Common myeloid progenitor, CD34-positive (primary cell): ENCODE results near the gene RBM7.

Experiments
- CTCF ChIA-PET: fragments of 350-600 bp; sonication (Branson Sonifier 250); formaldehyde crosslinking; loops from one replicate; lab custom pipeline; 2021; ENCODE audit warnings: antibody characterized with exemption; lab: Charles Lee
- POLR2A ChIA-PET: fragments of 350-600 bp; sonication (Branson Sonifier 250); formaldehyde crosslinking; loops from one replicate; lab custom pipeline; 2021; ENCODE audit warnings: antibody characterized with exemption; lab: Charles Lee
- DNase-seq, 3 donors: peaks; one replicate each; pipeline versions ENCODE4 v3.0.0 to v3.0.0-alpha.2; 2013
- H3K27ac ChIP-seq, 2 experiments: 1 replicate in 1 of 2; 2 replicates in 1 of 2; pipeline ENCODE4 v1.7.0; 2013; ENCODE audit warnings: inconsistent platforms in 2 of 2, low read length in 2 of 2, mild to moderate bottlenecking in 2 of 2, low read depth in 1 of 2, moderate library complexity in 1 of 2; ENCODE audit not compliant: severe bottlenecking in 2 of 2, insufficient read depth in 1 of 2, poor library complexity in 1 of 2
- H3K27me3 ChIP-seq, 5 experiments: replicated peaks in 2 of 5; 1 replicate in 3 of 5; 2 replicates in 2 of 5; pipeline versions ENCODE4 v1.6.1 to v1.7.0; 2013; ENCODE audit warnings: low read length in 4 of 5, mild to moderate bottlenecking in 2 of 5, moderate library complexity in 2 of 5, inconsistent platforms in 1 of 5; ENCODE audit not compliant: insufficient read depth in 5 of 5, control insufficient read depth in 4 of 5
- H3K36me3 ChIP-seq, 4 experiments: 1 replicate in 2 of 4; 2 replicates in 2 of 4; pipeline versions ENCODE4 v1.6.1 to v1.7.0; 2013; ENCODE audit warnings: low read length in 3 of 4, control low read depth in 1 of 4, mild to moderate bottlenecking in 1 of 4; ENCODE audit not compliant: control insufficient read depth in 4 of 4, insufficient read depth in 4 of 4
- H3K4me1 ChIP-seq, 4 experiments: 1 replicate in 3 of 4; 2 replicates in 1 of 4; pipeline versions ENCODE4 v1.6.1 to v1.7.1; 2013; ENCODE audit warnings: low read length in 3 of 4, mild to moderate bottlenecking in 3 of 4, control low read depth in 1 of 4, inconsistent platforms in 1 of 4, moderate library complexity in 1 of 4; ENCODE audit not compliant: control insufficient read depth in 4 of 4, insufficient read depth in 4 of 4; ENCODE audit errors: control extremely low read depth in 1 of 4
- H3K4me3 ChIP-seq, 7 experiments: 1 replicate in 4 of 7; 2 replicates in 3 of 7; pipeline versions ENCODE4 v1.5.1 to v1.7.0; 2013; ENCODE audit warnings: mild to moderate bottlenecking in 7 of 7, low read length in 6 of 7, moderate library complexity in 6 of 7, inconsistent platforms in 2 of 7, low read depth in 2 of 7, control low read depth in 1 of 7; ENCODE audit not compliant: insufficient read depth in 4 of 7, control insufficient read depth in 1 of 7; ENCODE audit errors: extremely low read depth in 1 of 7
- H3K9me3 ChIP-seq, 5 experiments: 1 replicate in 4 of 5; 2 replicates in 1 of 5; pipeline versions ENCODE4 v1.6.1 to v1.7.1; 2013; ENCODE audit warnings: low read length in 4 of 5, mild to moderate bottlenecking in 2 of 5, inconsistent platforms in 1 of 5, low read depth in 1 of 5, moderate library complexity in 1 of 5; ENCODE audit not compliant: control insufficient read depth in 4 of 5, insufficient read depth in 2 of 5; ENCODE audit errors: control extremely low read depth in 1 of 5
- WGBS: methylation state at CpG from one replicate; pipeline ENCODE4 v1.1.5; 2013; ENCODE audit not compliant: insufficient coverage; 5-methylcytosine and 5-hydroxymethylcytosine counted together

The RBM7 gene

GRCh38 chr11:114395736-114396135, 4.7 kb upstream of the RBM7 start:
- no peaks in the 10 kb centered on the region for H3K36me3 ChIP-seq
- 60% methylated on average over 1 of the region's 3 CpGs for WGBS
- ChIA-PET CTCF (interaction anchor here (0.9 to 1.0 kb wide), 2 partner anchors 22 to 55 kb away, joined by 3 to 4 read pairs; no protein-coding TSS in a partner anchor), POLR2A (no interaction called here)
- no peak overlapping the region for H3K4me3 ChIP-seq
- no peak overlapping the region for H3K27ac ChIP-seq
- peaks cover 11 to 30% (median 15%) of the 10 kb centered on the region in 4 experiments for H3K4me1 ChIP-seq
- H3K9me3 ChIP-seq, result no peaks in the 10 kb centered on the region
- H3K27me3 ChIP-seq, result peaks cover 0 to 3% (median 0%) of the 10 kb centered on the region in 5 experiments
- DNase-seq, result peak in 1 of 3 donors; percentile 23

DNA sequence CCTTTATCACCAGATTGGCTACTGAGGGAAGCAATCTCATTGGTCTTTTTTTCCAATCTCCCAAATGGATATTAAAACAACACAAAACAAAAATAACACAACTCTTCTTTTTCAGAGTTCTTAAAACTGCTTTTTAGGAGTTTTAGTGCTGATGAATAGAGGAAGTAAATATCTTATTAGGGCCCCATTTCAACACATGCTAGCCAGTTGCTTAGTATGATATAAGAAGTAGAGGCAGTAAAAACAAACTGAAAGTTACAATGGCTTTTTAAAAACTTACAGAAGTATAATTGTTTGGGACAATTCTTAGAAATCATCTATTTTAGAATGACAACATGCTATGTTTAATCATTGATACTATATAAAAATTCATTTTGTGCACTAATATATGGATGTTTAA, 3.5 kb upstream of the RBM7 start:
- ChIA-PET CTCF (no interaction called here), POLR2A (no interaction called here)
- no peaks in the 10 kb centered on the region for H3K9me3 ChIP-seq
- peaks cover 0 to 3% (median 0%) of the 10 kb centered on the region in 5 experiments for H3K27me3 ChIP-seq
- H3K4me3 ChIP-seq, result no peak overlapping the region
- DNase-seq, result peak in 2 of 3 donors; percentile 32 to 52
- H3K4me1 ChIP-seq, result peaks cover 12 to 41% (median 18%) of the 10 kb centered on the region in 4 experiments
- no peak overlapping the region for H3K27ac ChIP-seq
- no peaks in the 10 kb centered on the region for H3K36me3 ChIP-seq

- Histone ChIP-seq H3K27ac (no peak overlapping the region), H3K4me1 (peaks cover 14 to 43% (median 19%) of the 10 kb centered on the region in 4 experiments), H3K9me3 (no peaks in the 10 kb centered on the region), H3K36me3 (no peaks in the 10 kb centered on the region), H3K27me3 (peaks cover 0 to 3% (median 0%) of the 10 kb centered on the region in 5 experiments), H3K4me3 (no peak overlapping the region)
- WGBS, result no CpG with 5 or more reads among the region's 2 CpGs
- no peak for DNase-seq
- ChIA-PET POLR2A (no interaction called here), CTCF (no interaction called here)
Measured at GRCh38 chr11:114397349-114397982, 3.0 kb upstream of the RBM7 start.

- Histone ChIP-seq H3K9me3 (no peaks in the 10 kb centered on the region), H3K4me3 (peak overlapping the region in 1 of 7 experiments; percentile 8), H3K4me1 (peaks cover 14 to 43% (median 19%) of the 10 kb centered on the region in 4 experiments), H3K27ac (peak overlapping the region in 1 of 2 experiments; percentile 99), H3K36me3 (peaks cover 0 to 5% (median 2%) of the 10 kb centered on the region in 4 experiments), H3K27me3 (no peaks in the 10 kb centered on the region)
- ChIA-PET POLR2A (interaction anchor here (0.7 kb wide), 1 partner anchor 30 kb away, joined by 3 read pairs; no protein-coding TSS in a partner anchor), CTCF (interaction anchor here (0.7 to 1.4 kb wide), 3 partner anchors 41 to 114 kb away, joined by 3 to 4 read pairs (median 3); partner anchors contain the start of gene REXO2)
- WGBS, result 93% methylated on average over 2 of the region's 4 CpGs
- DNase-seq, result no peak
Measured at GRCh38 chr11:114398303-114398920, 2.1 kb upstream of the RBM7 start.

GRCh38 chr11:114399490-114400215, 813 bp upstream of the RBM7 start:
- Histone ChIP-seq H3K9me3 (no peaks in the 10 kb centered on the region), H3K4me3 (peak overlapping the region; percentile 74 to 99 (median 93)), H3K36me3 (peaks cover 0 to 13% (median 4%) of the 10 kb centered on the region in 4 experiments), H3K4me1 (peaks cover 14 to 45% (median 19%) of the 10 kb centered on the region in 4 experiments), H3K27me3 (no peaks in the 10 kb centered on the region), H3K27ac (peak overlapping the region; percentile 99)
- no peak for DNase-seq
- 5% methylated on average over 27 of the region's 29 CpGs for WGBS
- POLR2A ChIA-PET, result no interaction called here
- CTCF ChIA-PET, result interaction anchor here (1.1 to 1.4 kb wide), 2 partner anchors 40 to 51 kb away, joined by 3 to 4 read pairs; partner anchors contain the start of gene REXO2

GRCh38 chr11:114400915-114401223, 403 bp downstream of the RBM7 start:
- POLR2A ChIA-PET, result no interaction called here
- peaks cover 14 to 45% (median 19%) of the 10 kb centered on the region in 4 experiments for H3K4me1 ChIP-seq

More at GRCh38 chr11:114400915-114401223, 403 bp downstream of the RBM7 start:
- Histone ChIP-seq H3K9me3 (no peaks in the 10 kb centered on the region), H3K27ac (peak overlapping the region; percentile 99), H3K4me3 (peak overlapping the region; percentile 74 to 99 (median 93)), H3K27me3 (no peaks in the 10 kb centered on the region), H3K36me3 (peaks cover 3 to 21% (median 11%) of the 10 kb centered on the region in 4 experiments)
- CTCF ChIA-PET, result no interaction called here
- WGBS, result 0% methylated on average over 4 of the region's 8 CpGs
- DNase-seq, result no peak
